Muscle of arm (tissue), 12 donors: ENCODE data around the gene ROR2. TPM values are rescaled to one million over a fixed set of nuclear protein-coding genes. Genes with fewer than 3 reads are reported as not detected.
"Not testable (repeated sequence)": the region's sequence is repeated elsewhere in the genome, so short reads cannot be mapped to it uniquely, and the experiment has no call there.

Experiments
- DNase-seq: peaks from one replicate; pipeline ENCODE4 v3.0.0-alpha.2; 2013
- polyA plus RNA-seq, 12 donors: library from polyadenylated mRNA; unstranded; fragments of 120-200 nt; gene quantifications; one replicate each; pipeline ENCODE4 v1.2.1, GENCODE V29; 2013; ENCODE audit not compliant: insufficient read length in 12 of 12

ROR2 gene
- polyA plus RNA-seq, 12 donors, result 1.7 to 13.4 (median 3.2) TPM; not detected in 1

- not testable (repeated sequence) for DNase-seq
Measured at GRCh38 chr9:91798273-91799112, 151.5 kb downstream of the ROR2 start.

- not testable (repeated sequence) for DNase-seq
Measured at GRCh38 chr9:91797517-91797916, 152.5 kb downstream of the ROR2 start.

DNA sequence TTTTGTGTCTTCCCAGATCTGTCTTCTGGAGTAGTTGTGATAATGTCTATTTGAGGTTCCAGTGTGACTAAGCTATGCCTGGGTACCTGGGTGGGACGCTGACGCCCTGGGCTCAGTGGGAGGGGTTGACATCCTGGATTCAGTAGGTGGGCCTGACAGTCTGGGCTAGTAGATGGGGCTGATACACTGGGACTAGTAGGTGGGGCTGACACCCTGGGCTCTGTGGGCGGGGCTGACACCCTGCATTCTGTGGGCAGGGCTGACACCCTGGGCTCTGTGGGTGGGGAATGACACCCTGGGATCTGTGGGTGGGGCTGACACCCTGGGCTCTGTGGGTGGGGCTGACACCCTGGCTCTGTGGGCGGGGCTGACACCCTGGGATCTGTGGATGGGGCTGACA lies 153.5 kb downstream of the ROR2 start:
- DNase-seq, result not testable (repeated sequence)

GRCh38 chr9:91795598-91796241 lies 154.3 kb downstream of the ROR2 start:
- DNase-seq, result no peak

DNA sequence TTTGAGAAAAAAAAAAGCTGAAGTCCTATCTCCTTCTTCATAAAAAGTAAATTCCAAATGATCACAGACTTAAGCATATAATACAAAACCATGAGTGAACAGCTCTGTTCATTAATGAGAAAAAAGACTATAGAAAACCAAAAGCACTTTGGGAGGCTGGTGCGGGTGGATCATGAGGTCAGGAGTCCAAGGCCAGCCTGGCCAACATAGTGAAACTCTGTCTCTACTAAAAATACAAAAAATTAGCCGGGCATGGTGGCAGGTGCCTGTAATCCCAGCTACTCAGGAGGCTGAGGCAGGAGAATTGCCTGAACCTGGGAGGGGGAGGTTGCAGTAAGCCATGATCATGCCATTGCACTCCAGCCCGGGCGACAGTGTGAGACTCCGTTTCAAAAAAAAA lies 156.7 kb downstream of the ROR2 start:
- DNase-seq, result not testable (repeated sequence)

DNA sequence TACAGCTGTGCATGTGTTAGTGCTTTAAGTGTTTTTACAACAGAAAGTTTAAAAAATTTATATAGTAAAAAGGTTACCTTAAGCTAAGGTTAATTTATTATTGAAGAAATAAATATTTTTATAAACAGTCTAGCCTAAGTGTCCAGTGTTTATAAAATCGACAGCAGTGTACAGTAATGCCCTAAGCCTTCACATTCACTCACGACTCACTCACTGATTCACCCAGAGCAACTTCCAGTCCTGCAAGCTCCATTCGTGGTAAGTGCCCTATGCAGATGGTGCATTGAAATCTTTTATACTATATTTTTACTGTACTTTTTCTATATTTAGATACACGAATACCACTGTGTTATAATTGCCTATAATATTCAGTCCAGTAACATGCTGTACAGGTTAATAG lies 159.1 kb downstream of the ROR2 start:
- no peak for DNase-seq

DNA sequence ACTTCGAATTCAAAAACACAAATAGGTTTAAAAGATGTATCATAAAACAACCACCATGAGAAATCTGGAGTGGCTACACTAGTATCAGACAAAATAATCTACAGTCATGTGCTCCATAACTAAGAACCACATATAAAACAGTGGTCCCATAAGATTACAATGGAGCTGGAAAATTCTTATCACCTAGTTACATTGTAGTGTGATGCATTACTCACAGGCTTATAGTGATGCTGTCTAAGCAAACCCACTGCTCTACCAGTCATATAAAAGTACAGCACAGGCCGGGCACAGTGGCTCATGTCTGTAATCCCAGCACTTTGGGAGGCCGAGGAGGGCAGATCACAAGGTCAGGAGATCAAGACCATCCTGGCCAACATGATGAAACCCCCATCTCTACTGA lies 160.1 kb downstream of the ROR2 start:
- DNase-seq, result no peak

DNA sequence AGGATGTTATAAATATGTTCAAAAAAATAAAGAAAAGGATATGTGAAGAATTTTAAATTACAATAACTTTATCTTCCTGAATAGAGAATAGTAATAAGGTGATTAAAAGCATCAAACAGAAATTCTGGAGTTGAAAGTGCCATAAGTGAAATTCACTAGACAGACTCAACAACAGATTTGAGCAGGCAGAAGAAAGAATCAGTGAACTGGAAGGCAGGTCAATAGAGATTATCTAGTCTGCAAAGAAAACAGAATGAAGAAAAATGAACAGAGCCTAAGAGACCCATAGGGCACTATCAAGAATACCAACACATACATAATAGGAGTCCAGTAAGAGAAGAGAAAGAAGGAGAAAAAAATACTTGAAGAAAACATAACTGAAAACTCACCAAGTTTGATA lies 162.1 kb downstream of the ROR2 start:
- no peak for DNase-seq

- DNase-seq, result no peak
Measured at GRCh38 chr9:91786132-91786896, 163.7 kb downstream of the ROR2 start.

DNA sequence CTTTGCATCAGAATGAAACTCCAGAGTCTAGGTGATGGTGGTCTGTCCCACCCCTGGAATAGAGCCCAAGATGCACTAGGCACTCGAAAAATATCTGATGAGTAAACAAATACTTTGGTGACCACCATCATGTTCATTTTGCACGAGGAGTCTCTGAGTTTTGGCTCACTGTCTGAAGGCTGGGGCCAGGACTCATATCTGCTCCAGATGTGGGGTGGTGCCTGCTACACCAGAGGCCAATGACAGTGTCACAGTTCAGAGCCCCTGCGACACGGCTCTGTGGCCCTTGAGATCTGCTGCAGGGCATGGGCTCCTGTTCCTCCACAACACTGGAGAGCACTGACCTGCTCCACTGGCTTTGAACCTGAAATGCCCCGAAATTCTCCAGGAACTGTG lies 164.6 kb downstream of the ROR2 start:
- DNase-seq, result no peak

DNA sequence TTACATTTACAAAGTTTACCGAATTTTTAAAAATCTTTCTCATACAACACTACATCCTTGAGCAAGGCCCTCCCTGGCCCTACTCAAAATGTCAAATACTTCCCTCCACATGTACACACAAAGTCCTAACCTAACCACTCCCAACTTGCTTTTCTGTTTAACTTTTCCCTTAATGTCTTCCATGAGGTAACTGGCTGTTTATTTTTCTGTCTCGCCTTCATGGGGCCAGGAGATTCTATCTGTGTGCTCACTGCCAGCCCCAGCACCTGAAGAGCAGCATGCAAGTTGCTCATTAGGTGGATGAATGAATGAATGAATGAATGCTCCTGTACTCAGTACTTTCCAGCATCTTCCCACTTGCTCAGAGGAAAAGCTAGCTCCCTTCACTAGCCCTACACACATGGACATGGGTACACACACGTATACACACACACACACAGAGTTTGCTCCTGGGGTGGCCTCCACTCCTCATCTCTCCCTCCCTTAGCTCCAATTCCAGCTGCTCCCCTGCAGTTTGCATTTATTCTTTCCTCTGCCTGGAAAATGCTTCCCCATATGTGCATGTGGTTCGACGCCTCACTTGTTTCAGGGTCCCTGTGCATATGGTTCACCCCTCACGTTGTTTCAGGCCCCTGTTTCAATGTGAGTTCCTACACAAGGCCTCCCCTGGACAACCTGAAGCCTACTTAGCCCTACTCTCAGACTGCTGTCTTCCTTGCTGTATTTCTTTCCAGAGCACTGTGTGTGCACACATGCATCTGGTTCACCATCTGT lies 165.2 kb downstream of the ROR2 start:
- no peak for DNase-seq

- DNase-seq, result no peak
Measured at GRCh38 chr9:91783876-91784672, 166.0 kb downstream of the ROR2 start.

- DNase-seq, result no peak
Measured at GRCh38 chr9:91783411-91783810, 166.6 kb downstream of the ROR2 start.

- no peak for DNase-seq
Measured at GRCh38 chr9:91782708-91783214, 167.3 kb downstream of the ROR2 start.

- no peak for DNase-seq
Measured at GRCh38 chr9:91781906-91782305, 168.1 kb downstream of the ROR2 start.

DNA sequence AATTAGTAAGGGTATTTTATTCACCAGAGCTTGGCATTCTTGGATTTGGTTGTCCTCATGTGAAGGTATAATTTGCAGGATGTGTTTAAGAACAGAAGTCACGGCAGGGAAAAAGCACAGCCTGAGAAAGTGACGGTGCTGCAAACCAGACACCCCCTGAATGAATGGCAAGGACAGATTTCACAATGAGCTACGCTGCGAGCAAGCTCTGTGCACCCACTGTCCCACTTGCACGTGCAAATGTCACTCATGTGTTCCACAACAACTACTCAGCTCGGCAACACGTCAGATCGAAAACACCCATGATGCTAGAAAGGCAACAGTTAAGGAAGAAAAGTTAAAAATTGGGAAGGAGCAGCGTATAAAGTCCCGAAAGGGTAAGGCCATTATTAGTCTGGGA lies 168.9 kb downstream of the ROR2 start:
- DNase-seq, result no peak

- no peak for DNase-seq
Measured at GRCh38 chr9:91778031-91778430, 172.0 kb downstream of the ROR2 start.

DNA sequence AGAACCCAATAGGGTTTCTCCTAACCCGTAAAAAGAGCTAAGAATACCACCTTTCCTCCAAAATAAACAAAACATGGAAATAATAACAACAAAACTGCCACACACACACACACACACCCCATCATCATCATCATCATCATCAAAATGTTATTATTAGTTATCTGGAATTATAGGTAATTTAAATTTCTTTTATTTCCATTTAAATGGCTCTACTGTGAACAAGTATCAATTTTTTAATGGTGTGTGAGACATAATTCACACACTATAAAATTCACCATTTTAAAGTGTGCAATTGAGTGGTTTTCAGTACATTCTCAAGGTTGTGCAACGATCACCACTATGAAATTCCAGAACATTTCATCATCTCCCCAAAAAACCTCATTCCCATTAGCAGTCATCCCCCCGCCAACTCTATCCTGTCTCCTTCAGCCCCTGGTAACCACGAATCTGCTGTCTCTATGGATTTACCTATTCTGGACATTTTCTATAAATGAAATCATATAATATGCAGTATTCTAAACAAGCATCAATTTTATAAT lies 172.7 kb downstream of the ROR2 start:
- no peak for DNase-seq

GRCh38 chr9:91776409-91777291 lies 173.4 kb downstream of the ROR2 start:
- DNase-seq, result no peak

DNA sequence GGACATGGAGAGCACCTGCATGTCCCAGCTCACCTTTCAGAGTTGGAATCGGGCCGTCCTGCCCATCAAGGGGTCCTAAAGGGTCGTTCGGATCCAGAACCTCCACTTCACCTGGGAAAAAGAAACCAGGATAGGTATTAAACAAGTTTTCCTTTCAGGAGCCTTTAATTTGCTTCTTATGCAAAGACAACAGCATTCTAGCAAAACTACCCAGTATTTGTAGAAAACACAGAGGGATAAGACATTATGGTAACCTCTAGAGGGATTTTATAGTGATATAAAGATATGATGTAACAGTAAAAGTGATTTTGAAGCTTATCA lies 174.4 kb downstream of the ROR2 start:
- no peak for DNase-seq
